Panc1 (cell line): ENCODE results near the gene CUL5. TPM values are rescaled to one million over a fixed set of nuclear protein-coding genes. Genes with fewer than 3 reads are reported as not detected.
"Not testable (repeated sequence)": the region's sequence is repeated elsewhere in the genome, so short reads cannot be mapped to it uniquely, and the experiment has no call there.

ENCODE experiments used
- ATAC-seq: fragments of 200-7000 bp; cut with Tn5 transposase; 2 replicates; pipeline ENCODE4 v1.9.1; 2020; ENCODE audit warnings: mild to moderate bottlenecking, moderate library complexity
- BruUV-seq: library from RNA; stranded (reverse); fragments of 400-500 nt; replicated peaks from 2 replicates; lab custom pipeline; 2021; lab: Mats Ljungman, UMichigan
- CTCF ChIA-PET: fragments of 300-600 bp; sonication (Branson Sonifier 250); formaldehyde crosslinking; loops from one replicate; lab custom pipeline; 2022; ENCODE audit warnings: antibody characterized with exemption; lab: Charles Lee
- POLR2A ChIA-PET: fragments of 300-600 bp; sonication (Branson Sonifier 250); formaldehyde crosslinking; loops from one replicate; lab custom pipeline; 2022; ENCODE audit warnings: antibody characterized with exemption; lab: Charles Lee
- DNase-seq: peaks from one replicate; pipeline ENCODE4 v3.0.0-alpha.2; 2010; ENCODE audit warnings: low read depth, low spot score
- H3K27ac ChIP-seq: 2 replicates; pipeline ENCODE4 v1.5.1; 2011; ENCODE audit warnings: mild to moderate bottlenecking, low read length, inconsistent platforms
- H3K27me3 ChIP-seq: fragments of 200-500 bp; sonication (Bioruptor generic); 2 replicates; pipeline ENCODE4 v1.6.0; 2014; ENCODE audit warnings: low read length, inconsistent platforms; ENCODE audit not compliant: control insufficient read depth, insufficient read depth
- H3K36me3 ChIP-seq: fragments of 200-500 bp; sonication (Bioruptor generic); 2 replicates; pipeline ENCODE4 v1.5.1; 2014; ENCODE audit warnings: inconsistent platforms, mild to moderate bottlenecking, low read length, moderate library complexity; ENCODE audit not compliant: control insufficient read depth, insufficient read depth
- H3K4me1 ChIP-seq: 2 replicates; pipeline ENCODE4 v1.5.1; 2011; ENCODE audit warnings: inconsistent platforms, mild to moderate bottlenecking, low read length, moderate library complexity; ENCODE audit not compliant: control insufficient read depth, insufficient read depth
- H3K4me3 ChIP-seq, 2 experiments: 2 replicates each; pipeline ENCODE4 v1.5.1; 2011 to 2012; ENCODE audit warnings: low read depth in 2 of 2, low read length in 2 of 2, mild to moderate bottlenecking in 2 of 2, inconsistent platforms in 1 of 2, moderate library complexity in 1 of 2
- H3K9me3 ChIP-seq: fragments of 200-500 bp; sonication (Bioruptor generic); 2 replicates; pipeline ENCODE4 v1.5.1; 2014; ENCODE audit warnings: low read depth, mild to moderate bottlenecking, inconsistent platforms, low read length, moderate library complexity; ENCODE audit not compliant: control insufficient read depth, insufficient read depth
- POLR2AphosphoS5 ChIP-seq: IDR thresholded peaks from 2 replicates; pipeline ENCODE4 v1.6.1; 2012; ENCODE audit warnings: mild to moderate bottlenecking, low read depth, low read length, moderate library complexity
- SIN3A ChIP-seq: IDR thresholded peaks from 2 replicates; pipeline ENCODE4 v1.6.1; 2012; ENCODE audit warnings: low read depth, mild to moderate bottlenecking, low read length, moderate library complexity, borderline replicate concordance; ENCODE audit not compliant: insufficient read depth
- TCF7L2 ChIP-seq: IDR thresholded peaks from 2 replicates; pipeline ENCODE4 v1.6.1; 2011; ENCODE audit warnings: mild to moderate bottlenecking, low read depth, low read length, inconsistent platforms
- in situ Hi-C: cut with HindIII; loops from 2 replicates; pipeline ENCODE4 v1.10.0; 2016; ENCODE audit warnings: low sequenced_read_pairs, low pct_unique_long_range_greater_than_20kb
- intact Hi-C: fragments of 100-400 bp; cut with micrococcal nuclease; formaldehyde crosslinking; loops from one replicate; pipeline ENCODE4 v1.10.0; 2022; ENCODE audit not compliant: unreplicated experiment
- total RNA-seq: library from RNA; stranded (reverse); gene quantifications from one replicate; pipeline ENCODE4 v1.2.1, GENCODE V29; 2021; ENCODE audit not compliant: unreplicated experiment
- TF ChIP-seq, protein P1 (sequence below): fragments of 450-650 bp; IDR thresholded peaks from 2 replicates; pipeline ENCODE4 v1.5.1; 2017; ENCODE audit warnings: mild to moderate bottlenecking
- TF ChIP-seq, protein P2 (sequence below), 2 experiments: IDR thresholded peaks; 2 replicates each; pipeline ENCODE4 v1.6.1; 2011 to 2012; ENCODE audit warnings: low read depth in 2 of 2, control low read depth in 1 of 2, low read length in 1 of 2, mild to moderate bottlenecking in 1 of 2, moderate library complexity in 1 of 2; ENCODE audit not compliant: insufficient read depth in 1 of 2

Gene CUL5
- total RNA-seq, 1 experiment from 2014 or later = 56.5 TPM

GRCh38 chr11:108115500-108116140 lies 106.9 kb downstream of the CUL5 start:
- in situ Hi-C loops = no loop called here
- CTCF ChIA-PET = no interaction called here
- no peak overlapping the region for H3K27ac ChIP-seq

DNA sequence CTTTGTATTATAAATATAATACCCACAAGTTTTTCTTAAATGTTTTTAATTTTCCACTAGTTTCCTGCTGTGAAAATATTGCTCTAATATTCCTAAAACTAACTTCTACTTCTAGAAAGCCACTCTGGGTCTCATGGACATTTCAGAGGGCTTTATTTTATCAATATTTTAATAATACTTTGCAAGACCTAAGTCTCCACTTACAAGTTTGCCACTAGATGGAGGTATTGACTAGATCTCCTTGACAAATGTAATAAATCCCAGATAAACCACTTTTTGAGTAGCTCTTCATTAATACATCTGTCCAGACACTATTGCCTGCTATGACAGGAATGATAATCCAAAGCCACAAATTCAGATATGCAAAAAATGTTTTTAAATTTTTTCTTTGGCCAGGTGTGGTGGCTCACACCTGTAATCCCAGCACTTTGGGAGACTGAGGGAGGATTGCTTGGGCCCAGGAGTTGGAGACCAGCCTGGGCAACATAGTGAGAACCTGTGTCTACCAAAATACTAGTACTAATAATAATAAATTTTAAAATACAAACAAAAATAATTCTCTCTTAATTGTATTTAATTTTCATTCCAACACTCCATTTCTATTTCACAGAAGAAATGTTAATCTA lies 109.2 kb downstream of the CUL5 start:
- CTCF ChIA-PET = interaction anchor here (0.6 to 1.6 kb wide), 8 partner anchors 9 to 169 kb away, joined by 3 to 16 read pairs (median 4); partner anchors contain the start of genes ATM, CUL5 and NPAT
- no peak for DNase-seq
- TF ChIP-seq, protein P1, sequence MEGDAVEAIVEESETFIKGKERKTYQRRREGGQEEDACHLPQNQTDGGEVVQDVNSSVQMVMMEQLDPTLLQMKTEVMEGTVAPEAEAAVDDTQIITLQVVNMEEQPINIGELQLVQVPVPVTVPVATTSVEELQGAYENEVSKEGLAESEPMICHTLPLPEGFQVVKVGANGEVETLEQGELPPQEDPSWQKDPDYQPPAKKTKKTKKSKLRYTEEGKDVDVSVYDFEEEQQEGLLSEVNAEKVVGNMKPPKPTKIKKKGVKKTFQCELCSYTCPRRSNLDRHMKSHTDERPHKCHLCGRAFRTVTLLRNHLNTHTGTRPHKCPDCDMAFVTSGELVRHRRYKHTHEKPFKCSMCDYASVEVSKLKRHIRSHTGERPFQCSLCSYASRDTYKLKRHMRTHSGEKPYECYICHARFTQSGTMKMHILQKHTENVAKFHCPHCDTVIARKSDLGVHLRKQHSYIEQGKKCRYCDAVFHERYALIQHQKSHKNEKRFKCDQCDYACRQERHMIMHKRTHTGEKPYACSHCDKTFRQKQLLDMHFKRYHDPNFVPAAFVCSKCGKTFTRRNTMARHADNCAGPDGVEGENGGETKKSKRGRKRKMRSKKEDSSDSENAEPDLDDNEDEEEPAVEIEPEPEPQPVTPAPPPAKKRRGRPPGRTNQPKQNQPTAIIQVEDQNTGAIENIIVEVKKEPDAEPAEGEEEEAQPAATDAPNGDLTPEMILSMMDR = peak; percentile 82
- no peak for TF ChIP-seq POLR2AphosphoS5

More at GRCh38 chr11:108115500-108116140, 106.9 kb downstream of the CUL5 start:
- intact Hi-C loops = loop anchor here (5.0 kb wide), 1 partner anchor 542 kb away; no protein-coding TSS in a partner anchor
- POLR2A ChIA-PET = interaction anchor here (0.6 kb wide), 1 partner anchor 118 kb away, joined by 7 read pairs; no protein-coding TSS in a partner anchor
- no peak for TF ChIP-seq SIN3A
- TF ChIP-seq TCF7L2 = no peak
- TF ChIP-seq, protein P1 = no peak
- TF ChIP-seq POLR2AphosphoS5 = no peak
- TF ChIP-seq, protein P2, sequence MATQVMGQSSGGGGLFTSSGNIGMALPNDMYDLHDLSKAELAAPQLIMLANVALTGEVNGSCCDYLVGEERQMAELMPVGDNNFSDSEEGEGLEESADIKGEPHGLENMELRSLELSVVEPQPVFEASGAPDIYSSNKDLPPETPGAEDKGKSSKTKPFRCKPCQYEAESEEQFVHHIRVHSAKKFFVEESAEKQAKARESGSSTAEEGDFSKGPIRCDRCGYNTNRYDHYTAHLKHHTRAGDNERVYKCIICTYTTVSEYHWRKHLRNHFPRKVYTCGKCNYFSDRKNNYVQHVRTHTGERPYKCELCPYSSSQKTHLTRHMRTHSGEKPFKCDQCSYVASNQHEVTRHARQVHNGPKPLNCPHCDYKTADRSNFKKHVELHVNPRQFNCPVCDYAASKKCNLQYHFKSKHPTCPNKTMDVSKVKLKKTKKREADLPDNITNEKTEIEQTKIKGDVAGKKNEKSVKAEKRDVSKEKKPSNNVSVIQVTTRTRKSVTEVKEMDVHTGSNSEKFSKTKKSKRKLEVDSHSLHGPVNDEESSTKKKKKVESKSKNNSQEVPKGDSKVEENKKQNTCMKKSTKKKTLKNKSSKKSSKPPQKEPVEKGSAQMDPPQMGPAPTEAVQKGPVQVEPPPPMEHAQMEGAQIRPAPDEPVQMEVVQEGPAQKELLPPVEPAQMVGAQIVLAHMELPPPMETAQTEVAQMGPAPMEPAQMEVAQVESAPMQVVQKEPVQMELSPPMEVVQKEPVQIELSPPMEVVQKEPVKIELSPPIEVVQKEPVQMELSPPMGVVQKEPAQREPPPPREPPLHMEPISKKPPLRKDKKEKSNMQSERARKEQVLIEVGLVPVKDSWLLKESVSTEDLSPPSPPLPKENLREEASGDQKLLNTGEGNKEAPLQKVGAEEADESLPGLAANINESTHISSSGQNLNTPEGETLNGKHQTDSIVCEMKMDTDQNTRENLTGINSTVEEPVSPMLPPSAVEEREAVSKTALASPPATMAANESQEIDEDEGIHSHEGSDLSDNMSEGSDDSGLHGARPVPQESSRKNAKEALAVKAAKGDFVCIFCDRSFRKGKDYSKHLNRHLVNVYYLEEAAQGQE (IDR thresholded peaks at IDR 0.05; ENCODE audit: insufficient read depth in 1 of 2, low read depth in 2 of 2, low read length in 1 of 2) = no peak
- DNase-seq (peak; percentile 52), ATAC-seq (no peak)
- BruUV-seq = no TSS peak
- H3K9me3 ChIP-seq = no peaks in the 10 kb centered on the region
- no peak overlapping the region for H3K4me3 ChIP-seq
- H3K4me1 ChIP-seq = 0 out of 2 replicates have a peak, but pooled peaks cover 2% of the 10 kb centered on the region
- H3K27me3 ChIP-seq = no peaks in the 10 kb centered on the region
- H3K36me3 ChIP-seq = no peaks in the 10 kb centered on the region

GRCh38 chr11:108120936-108121273 lies 112.2 kb downstream of the CUL5 start:
- in situ Hi-C loops, H3K9me3 ChIP-seq, H3K27me3 ChIP-seq, BruUV-seq, ATAC-seq, H3K36me3 ChIP-seq, intact Hi-C loops, DNase-seq: not testable (repeated sequence)
- Histone ChIP-seq H3K27ac (peak overlapping the region; percentile 86), H3K4me1 (peaks cover 23% of the 10 kb centered on the region), H3K4me3 (peak overlapping the region; percentile 72 to 92)
- ChIA-PET POLR2A (interaction anchor here (0.7 kb wide), 1 partner anchor 209 kb away, joined by 4 read pairs; no protein-coding TSS in a partner anchor), CTCF (interaction anchor here (0.5 to 0.7 kb wide), 3 partner anchors 38 to 382 kb away, joined by 3 to 6 read pairs (median 5); no protein-coding TSS in a partner anchor)

More for the DNA sequence above, 109.2 kb downstream of the CUL5 start:
- peaks cover 13% of the 10 kb centered on the region for H3K4me1 ChIP-seq
- intact Hi-C loops = loop anchor here (5.0 kb wide), 1 partner anchor 539 kb away; no protein-coding TSS in a partner anchor
- H3K36me3 ChIP-seq = no peaks in the 10 kb centered on the region; the same call in 1 of the 2 replicates
- H3K27me3 ChIP-seq = no peaks in the 10 kb centered on the region
- ATAC-seq = no peak
- H3K9me3 ChIP-seq = no peaks in the 10 kb centered on the region
- no peak overlapping the region for H3K27ac ChIP-seq
- POLR2A ChIA-PET = no interaction called here
- H3K4me3 ChIP-seq = no peak overlapping the region
- no TSS peak for BruUV-seq
- in situ Hi-C loops = no loop called here
